Stimulated activated CD8-positive, alpha-beta memory T cell treated with anti-CD3 and anti-CD28 coated beads, Interleukin-2, amount 100 ng/mL, for 48 hours (primary cell): ENCODE data around the gene HOXA4.

Experiments used
- DNase-seq, 2 donors: peaks; one replicate each; pipeline ENCODE4 v3.0.0-alpha.2; 2020; ENCODE audit warnings: low read depth in 2 of 2

HOXA4 gene

DNA sequence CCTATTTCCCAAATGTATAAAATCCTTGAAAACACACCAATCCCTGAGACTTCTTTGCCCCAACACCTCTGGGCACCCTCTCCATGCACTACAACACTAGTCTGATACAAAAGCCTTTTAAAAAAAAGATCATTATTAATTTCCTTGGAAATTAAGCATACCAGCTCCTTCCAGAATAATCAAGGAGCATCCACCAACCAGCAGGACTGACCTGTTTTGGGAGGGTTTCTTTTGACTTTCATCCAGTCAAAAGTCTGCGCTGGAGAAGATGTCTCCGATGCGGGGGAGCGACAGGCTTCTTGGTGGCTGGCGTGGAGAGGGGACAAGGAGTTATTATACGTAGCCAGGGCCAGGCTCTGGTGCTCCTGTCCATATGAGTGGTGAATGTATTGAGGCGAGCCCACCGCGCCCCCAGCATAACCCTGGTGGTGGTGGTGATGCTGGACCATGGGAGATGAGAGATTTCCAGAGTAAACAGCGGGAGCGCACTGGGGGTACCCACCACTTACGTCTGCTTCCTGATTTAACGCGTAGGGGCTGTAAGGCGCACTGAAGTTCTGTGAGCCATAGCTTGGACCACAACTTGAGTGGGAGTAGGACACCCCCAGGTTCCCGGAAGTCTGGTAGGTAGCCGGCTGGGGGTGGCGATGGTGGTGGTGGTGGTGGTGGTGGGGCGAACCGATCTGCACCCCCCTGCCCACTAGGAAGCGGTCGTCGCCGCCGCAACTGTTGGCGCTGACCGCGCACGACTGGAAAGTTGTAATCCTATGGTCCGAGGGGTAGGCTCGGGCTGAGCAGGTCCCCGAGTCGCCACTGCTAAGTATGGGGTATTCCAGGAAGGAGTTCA lies 35.3 kb downstream of the HOXA4 start:
- DNase-seq, result no peak

DNA sequence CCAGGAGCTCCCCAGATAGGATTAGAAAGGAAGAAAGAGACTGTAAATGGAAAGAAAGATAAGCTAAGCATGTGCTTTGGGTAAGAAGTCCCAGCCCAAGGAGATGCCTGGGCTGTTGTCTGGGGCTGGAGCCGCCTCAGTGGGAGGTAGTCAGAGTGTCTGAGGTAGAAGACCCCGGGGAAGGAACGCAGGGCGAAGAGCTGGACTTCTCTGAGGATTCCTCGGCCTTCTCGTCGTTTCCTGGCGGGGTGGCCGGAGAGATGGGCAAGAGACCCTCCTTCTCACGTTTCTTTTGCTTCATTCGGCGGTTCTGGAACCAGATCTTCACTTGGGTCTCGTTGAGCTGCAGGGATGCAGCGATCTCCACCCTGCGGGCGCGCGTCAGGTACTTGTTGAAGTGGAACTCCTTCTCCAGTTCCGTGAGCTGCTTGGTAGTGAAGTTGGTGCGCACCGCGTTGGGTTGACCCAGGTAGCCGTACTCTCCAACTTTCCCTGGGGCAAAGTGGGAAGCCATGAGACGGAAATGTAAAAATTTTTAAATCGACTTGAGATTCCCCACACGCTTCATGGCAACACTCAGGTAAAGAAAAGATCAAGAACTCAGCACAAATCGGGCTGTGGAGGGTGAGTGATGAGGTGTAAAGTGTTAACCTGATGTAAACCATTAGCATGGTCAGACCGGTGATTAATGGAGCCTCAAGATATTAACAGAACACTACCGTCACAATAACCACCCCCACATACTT lies 36.1 kb downstream of the HOXA4 start:
- DNase-seq, result no peak

DNA sequence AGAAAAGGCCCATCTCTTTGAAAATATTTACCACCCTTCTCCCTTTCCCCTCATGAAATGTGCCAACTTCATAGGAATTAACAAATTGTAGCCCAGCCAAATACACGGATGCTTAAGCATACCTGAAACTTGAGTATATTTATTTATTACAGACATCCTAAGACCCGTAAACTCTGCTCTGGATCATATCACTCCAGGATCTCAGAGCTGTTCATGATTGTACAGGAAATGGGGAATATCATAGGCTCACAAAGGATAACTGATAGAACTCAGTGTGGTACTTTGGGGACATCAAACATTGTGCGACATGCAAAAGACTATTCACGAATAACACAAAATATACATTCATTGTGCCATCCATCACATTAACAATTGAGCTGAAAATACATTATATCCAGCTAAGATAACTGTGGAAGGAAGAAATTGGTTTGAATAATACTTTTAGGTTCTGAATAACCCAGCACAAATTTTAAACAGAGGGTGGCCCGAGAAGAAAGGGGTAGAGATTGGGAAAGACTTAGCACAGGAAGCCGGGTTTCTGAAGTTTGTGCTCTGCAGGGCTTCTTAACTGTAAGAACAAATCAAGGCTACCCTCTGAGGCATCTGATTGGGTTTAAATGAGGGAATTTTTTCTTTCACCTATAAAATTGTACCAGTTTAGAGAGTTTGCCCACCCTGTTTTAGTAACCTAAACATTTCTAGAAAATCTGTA lies 37.2 kb downstream of the HOXA4 start:
- DNase-seq, result no peak

DNA sequence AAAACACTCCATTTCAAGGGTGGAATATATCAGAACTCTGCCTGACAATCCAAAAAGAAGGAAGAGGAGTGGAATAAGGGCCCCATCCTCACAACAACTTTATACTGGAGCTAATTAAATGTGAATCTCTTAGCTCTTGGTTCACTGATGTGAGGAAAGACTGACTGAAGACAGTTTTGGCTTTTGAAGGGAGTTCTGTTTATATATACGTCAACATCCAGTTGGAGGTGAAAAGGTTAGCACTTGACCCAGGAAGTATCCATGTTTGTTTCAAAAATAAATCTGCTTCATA lies 37.8 kb downstream of the HOXA4 start:
- DNase-seq, result no peak

DNA sequence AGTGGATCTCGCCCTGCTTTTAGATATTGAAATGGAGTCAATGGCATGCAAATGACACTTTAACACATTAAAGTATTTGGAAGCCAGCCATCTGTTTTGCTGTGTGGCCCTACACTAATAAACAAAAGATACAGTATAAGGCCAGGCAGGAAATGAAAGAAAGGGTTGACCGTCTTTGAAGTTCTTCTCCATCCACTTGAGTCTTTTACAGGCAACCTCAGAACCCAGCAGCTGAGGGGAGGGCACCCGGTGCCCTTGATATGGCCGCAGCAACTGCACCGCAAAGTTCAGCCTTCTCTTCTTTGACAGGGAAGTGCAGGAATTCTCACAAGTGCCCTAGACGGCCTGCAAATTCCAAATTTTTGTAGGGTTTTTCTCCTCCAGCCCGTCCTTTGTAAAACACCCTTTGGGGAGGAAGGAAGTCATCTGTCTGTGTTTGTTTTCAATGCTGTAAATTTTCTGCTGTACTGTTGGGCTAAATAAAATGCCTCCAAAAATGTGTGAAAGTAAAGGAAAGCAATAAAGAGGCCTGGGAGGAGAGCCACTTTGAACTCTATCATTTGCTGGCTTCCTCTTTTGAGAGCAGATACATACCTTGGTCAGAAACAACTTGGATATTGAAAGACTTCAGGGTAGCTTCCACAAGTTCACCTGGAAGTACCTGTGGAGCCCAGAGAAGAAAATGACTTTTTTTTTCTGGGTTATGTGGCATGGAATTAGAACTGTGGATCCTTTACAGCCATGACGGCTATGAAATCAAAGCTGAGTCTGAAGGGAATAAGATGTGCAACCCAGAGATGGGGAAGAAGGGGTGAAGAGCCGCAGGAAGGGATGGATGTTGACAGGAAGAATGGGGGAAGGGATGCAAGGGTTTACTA lies 38.4 kb downstream of the HOXA4 start:
- no peak for DNase-seq

DNA sequence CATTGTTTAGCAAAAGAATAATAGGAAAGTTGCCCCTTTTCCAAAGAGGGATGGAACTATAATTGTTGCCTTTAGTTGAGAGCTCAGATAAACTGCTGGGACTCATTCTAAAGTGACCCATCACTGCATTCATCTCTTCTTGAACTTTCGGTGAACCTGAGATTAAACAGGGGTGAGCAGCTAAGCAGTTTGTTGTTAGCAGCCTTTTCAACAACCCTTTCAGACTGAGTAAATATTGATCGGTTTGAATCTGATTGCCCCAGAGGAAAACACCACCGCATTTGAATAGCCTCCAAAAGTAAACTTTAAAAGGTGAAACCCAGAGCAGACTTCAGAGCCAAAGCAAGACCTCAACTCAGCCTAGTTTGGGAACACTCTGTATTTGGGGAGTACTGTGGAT lies 39.5 kb downstream of the HOXA4 start:
- no peak for DNase-seq

DNA sequence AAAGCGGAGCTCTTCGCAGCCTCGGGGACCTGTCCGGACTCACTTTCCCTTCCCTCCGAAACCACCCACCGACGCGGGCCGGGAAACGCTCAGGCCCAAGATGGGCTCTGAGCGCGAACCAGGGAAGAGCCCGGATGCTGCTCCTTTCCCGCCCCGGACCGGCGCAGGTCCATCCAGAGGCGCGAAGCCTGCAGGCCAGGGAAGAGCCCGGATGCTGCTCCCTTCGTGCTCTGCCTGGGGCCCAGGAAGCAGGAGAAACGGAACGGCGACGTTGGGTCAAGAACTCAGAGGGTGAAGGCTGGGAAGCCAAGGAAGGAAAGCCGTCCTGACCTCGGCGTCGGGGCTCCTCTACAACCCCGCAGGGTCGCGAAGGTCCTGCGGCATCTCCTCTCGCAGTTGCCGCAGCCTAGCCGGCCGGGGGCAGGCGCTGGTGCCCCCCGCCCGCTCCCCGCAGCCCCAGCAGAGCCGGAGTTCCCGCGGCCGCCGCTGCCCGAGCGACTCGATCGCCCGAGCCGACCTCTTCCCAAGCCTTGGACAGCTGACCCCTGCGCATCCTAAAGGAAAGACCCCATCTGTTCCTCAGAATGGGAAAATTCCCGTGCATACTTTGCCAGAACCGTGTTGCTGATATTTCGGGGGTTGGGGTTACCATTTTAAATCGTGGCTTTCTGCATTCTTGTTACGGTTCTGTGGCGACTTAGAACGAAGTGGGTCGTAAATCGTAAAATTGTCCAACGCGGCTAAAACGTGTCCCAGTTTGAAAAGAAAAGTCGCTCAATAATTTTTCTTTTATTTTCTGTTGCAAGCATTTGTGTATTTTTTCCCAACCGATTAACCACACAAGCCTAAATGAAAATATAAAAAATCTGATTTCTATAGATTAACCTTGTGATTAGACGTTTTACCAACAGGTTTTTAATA lies 42.3 kb downstream of the HOXA4 start:
- no peak for DNase-seq

DNA sequence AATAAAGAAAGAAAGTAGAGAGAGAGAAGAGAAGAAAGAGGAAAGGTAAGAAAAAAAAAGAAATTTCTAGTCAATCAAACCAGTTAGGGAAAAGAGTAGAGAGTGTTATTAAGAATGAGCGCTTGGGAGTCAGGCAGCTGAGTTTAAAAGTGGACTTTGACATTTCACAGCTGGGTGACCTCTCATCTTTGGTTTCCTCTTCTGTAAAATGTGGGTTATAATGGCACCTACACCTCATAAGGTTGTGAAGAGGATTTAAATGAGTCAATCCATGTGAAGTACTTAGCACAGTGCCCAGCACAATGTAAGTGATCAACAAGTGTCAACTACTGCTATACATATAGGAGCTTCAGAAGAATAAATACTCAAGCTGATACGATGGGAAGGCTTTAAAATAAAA lies 46.9 kb downstream of the HOXA4 start:
- no peak for DNase-seq

DNA sequence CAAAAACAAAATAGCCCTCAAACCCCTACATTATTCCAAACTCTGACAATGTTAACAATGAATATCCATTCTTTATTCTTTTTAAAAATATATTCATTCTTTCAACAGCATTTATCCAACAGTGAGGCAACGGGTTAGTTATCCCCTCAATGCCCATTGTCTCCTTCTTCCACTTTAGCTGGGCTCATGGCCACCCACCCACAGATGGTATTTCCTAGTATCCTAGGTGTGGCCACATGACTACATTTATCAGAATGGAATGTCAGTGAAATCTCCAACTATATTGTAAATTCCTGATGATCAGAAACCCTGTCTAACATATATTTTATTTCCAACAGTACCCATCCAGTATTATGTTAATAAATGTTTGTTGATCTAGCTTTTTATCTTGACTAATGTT lies 48.4 kb downstream of the HOXA4 start:
- no peak for DNase-seq

DNA sequence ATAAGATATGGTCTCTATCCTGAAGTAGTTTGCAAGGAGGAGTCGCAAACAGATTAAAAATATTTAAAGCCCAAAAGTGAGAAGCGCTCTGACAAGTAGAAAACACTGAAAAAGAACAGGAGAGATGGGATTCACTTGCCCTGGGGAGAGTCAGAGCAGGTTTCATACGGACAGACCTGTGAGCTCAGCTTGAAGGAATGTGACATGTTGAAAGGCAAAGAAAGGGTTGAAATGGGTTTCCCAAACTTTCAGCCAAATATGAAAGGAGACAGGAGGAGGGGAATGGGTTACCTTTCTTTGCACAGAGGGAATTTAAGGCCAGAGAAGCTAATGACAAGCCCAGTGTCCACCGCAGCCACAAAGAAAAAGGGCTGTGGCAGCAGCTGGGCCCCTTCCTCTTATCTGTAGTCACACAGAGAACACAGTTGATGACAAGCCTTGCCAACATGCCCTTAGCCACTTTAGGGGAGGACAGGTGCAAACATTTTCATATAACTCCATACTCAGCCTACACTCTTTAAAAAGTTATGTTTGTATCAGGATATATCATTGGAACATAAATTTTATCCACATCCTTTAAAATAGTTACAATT lies 49.6 kb downstream of the HOXA4 start:
- no peak for DNase-seq

DNA sequence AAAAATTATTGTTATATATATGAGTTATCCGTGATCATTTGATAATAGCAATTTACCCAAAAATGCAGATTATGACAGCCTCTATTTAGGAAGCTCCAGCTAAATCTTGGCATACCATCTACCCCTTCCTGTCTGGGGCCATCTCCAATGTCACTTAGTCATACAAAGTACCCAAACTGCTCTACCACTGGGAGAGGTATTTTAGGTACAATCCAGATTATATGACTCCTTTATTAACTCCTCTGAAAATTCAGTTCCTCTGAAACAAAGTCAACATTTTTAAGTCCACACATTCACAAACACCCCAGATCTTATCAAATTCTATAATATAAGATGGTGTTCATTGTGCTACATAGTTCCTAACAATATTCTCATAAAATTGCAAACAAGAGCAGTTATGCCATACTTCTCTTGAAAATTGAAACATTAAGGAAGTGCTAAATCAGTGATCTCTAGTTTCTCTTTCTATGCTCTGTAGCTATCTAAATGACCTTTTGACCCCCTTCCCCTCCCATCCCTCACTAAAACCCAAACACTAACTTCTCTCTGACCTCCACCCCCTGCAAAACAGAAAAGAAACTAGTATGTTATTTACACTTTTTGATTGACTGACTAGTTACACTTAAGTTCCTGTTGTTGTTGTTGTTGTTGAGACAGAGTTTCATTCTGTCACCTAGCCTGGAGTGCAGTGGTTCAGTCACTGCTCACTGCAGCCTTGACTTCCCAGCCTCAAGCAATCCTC lies 51.2 kb downstream of the HOXA4 start:
- no peak for DNase-seq

DNA sequence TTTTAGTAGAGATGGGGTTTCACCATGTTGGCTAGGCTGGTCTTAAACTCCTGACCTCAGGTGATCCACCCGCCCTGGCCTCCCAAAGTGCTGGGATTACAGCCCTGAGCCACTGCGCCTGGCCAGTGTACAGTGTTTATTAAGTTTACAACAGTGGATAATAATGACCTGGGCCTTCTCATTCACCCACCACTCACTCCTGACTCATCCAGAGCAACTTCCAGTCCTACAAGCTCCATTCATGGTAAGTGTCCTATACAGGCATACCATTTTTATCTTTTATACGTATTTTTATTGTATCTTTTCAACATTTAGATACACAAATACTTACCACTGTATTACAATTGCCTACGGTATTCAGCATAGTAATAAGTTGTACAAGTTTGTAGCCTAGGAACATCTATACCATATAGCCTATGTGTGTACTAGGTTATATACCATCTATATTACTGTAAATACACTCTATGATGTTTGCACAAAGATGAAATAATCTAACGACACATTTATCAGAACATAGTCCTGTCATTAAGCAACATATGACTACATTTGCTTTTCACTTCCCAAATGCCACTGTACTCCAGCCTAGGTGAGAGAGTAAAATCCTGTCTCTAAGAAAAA lies 51.8 kb downstream of the HOXA4 start:
- DNase-seq, result no peak
